ENCODE measurements around the gene PSMC3IP.
A peak's percentile ranks its signal among the peaks of the same experiment; 100 is the strongest.
"Not testable (repeated sequence)": the region's sequence is repeated elsewhere in the genome, so short reads cannot be mapped to it uniquely, and the experiment has no call there.

The PSMC3IP gene

GRCh38 chr17:42559075-42559474 is 18.5 kb downstream of the PSMC3IP start:
- DNase-seq, result peak; percentile 43

- DNase-seq, result not testable (repeated sequence)
Measured at GRCh38 chr17:42555961-42556617, 21.4 kb downstream of the PSMC3IP start.

- no peak for DNase-seq
Measured at GRCh38 chr17:42555122-42555622, 22.4 kb downstream of the PSMC3IP start.

- DNase-seq, result peak; percentile 82
Measured at GRCh38 chr17:42554250-42555121, 23.0 kb downstream of the PSMC3IP start.

GRCh38 chr17:42553866-42554249 is 23.7 kb downstream of the PSMC3IP start:
- DNase-seq, result peak; percentile 47

- DNase-seq, result no peak
Measured at GRCh38 chr17:42553161-42553818, 24.2 kb downstream of the PSMC3IP start.

DNA sequence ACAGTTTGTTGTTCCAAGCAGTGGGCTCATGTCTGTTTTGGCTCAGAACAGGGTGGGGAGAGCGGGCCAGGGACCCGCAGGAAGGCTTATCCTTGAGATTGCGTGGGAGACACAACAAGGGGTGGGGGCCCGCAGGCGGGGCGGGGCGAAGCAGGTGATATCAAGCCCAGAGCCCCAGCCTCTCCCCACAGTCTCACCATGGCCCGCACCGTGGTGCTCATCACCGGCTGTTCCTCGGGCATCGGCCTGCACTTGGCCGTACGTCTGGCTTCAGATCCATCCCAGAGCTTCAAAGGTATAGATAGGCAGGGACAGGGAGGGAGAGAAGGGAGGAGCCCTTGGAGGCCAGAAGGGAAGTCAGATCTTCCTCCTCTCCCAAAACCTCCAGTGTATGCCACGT is 24.8 kb downstream of the PSMC3IP start, which contains the start of gene HSD17B1:
HSD17B1 (plus strand) TSS at position 188 of the 400 bp plus-strand sequence; CDS start at position 199, 11 bp downstream.
- not testable (repeated sequence) for DNase-seq

- no peak for DNase-seq
Measured at GRCh38 chr17:42548993-42549755, 28.4 kb downstream of the PSMC3IP start.

DNA sequence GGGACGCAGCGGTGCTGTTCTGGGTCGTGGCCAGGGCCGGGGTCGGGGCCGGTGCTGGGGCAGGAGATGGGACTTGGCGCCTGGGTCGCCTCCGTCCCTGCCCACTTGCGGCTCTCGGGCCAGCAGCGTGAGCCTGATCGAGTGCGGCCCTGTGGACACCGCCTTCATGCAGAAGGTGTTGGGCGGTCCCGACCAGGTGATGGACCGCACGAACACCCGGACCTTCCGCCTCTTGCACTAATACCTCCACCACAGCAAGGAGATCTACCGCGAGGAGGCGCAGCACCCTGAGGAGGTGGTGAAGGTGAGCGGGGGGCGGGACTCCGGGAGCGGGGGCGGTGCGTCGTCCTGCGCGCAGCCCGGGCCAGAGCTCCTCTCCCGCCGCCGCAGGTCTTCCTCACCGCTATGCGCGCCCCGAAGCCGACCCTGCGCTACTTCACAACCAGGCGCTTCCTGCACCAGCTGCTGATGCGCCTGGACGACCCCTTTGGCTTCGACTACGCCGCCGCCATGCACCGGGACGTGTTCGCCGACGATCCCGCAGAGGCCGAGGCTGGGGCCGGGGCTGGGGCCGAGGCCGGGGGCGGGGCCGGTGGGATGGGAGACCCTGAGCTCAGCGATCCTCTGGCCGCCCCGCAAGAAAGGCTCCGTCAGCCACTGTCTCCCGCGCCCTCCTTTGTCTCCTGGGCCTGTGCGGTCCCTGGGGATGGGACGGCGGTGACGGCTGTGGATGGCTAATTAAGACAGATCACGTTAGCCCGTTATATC is 29.3 kb downstream of the PSMC3IP start:
- peak; percentile 90 for DNase-seq

DNA sequence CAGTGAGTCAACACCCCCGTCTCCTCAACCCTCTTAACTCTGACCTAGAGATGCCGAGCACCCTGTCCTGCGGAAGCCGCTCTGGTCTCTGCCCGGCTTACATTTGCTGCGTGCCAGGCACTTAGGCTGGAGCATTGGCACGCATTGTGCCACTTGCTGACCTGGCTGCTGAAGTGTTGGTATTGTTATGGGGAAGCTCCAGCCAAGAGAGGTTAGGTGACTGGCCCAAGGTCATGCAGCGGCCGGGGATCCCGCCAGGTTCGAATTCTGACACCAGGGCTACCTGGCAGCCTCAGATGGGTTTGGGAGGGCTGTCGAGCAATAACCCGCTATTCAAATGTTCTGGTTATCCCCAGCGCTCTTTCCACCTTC is 29.8 kb downstream of the PSMC3IP start:
- DNase-seq, result no peak

DNA sequence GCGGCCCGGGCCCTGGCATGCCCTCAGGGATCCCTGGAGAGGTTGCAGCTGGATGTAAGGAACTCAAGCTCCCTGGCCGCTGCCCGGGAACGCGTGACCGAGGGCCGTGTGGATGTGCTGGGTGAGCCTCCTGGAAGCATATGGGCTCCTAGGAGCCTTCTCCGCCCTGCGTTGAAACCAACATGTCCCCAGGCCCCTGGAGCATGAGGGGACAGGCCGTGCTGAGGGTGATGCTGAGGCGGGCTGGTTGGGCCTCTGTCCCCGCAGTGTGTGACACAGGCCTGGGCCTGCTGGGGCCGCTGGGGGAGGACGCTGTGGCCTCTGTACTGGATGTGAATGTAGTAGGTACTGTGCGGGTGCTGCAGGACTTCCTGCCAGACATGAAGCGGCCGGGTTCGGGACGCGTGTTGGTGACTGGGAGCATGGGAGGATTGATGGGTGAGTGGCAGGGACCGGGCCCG is 30.5 kb downstream of the PSMC3IP start:
- no peak for DNase-seq

GRCh38 chr17:42545755-42546505 is 31.6 kb downstream of the PSMC3IP start:
- not testable (repeated sequence) for DNase-seq

DNA sequence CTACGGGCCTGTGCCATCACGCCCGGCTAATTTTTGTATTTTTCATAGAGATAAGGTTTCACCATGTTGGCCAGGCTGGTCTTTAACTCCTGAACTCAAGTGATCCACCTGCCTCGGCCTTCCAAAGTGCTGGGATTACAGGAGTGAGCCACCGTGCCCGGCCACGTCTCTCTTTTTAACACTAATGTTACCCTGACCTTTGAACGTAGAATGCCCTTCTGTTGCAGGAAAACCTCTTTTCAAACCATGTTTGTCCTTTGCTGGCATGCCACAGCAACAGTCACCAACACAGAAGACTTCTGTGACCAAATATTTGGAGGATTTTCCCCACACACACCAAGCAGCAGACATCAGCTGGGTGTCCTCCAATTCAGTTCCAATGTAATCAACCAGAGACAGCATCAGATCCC is 32.6 kb downstream of the PSMC3IP start:
- DNase-seq, result no peak

DNA sequence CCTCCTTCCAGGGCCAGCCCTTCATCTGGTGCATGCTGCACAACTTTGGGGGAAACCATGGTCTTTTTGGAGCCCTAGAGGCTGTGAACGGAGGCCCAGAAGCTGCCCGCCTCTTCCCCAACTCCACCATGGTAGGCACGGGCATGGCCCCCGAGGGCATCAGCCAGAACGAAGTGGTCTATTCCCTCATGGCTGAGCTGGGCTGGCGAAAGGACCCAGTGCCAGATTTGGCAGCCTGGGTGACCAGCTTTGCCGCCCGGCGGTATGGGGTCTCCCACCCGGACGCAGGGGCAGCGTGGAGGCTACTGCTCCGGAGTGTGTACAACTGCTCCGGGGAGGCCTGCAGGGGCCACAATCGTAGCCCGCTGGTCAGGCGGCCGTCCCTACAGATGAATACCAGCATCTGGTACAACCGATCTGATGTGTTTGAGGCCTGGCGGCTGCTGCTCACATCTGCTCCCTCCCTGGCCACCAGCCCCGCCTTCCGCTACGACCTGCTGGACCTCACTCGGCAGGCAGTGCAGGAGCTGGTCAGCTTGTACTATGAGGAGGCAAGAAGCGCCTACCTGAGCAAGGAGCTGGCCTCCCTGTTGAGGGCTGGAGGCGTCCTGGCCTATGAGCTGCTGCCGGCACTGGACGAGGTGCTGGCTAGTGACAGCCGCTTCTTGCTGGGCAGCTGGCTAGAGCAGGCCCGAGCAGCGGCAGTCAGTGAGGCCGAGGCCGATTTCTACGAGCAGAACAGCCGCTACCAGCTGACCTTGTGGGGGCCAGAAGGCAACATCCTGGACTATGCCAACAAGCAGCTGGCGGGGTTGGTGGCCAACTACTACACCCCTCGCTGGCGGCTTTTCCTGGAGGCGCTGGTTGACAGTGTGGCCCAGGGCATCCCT is 34.1 kb downstream of the PSMC3IP start:
- no peak for DNase-seq

DNA sequence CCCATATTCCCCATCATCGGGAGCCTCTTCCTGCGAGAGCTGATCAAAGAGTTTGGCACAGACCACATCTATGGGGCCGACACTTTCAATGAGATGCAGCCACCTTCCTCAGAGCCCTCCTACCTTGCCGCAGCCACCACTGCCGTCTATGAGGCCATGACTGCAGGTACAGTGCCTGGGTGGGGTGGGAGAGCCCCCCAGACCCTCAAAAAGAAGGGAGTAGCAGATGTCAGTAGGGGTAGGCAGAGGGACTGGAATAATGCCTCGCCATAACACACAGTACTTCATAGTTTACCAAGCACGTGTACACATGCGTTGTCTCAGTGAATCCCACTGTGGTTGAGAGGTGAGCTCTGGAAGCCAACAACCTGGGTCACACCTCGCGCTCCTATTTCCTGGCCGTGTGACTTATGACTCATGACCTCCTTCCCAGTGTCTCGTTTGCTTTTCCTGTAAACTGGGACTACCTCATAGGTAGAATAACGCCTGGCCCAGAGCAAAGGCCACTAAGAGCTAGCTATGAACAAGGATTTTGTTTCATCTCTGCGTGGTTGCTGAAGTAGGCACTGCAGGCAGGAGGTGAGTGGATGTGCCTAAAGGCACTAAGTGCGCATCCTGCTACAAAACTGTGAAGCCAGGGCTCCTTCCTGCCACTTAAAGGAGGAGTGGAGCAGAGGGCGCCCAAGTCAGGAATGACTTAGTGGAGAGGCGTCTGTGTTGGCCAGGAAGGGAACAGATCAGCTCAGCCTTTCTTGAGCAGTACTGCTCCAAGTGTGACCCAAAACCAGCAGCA is 36.3 kb downstream of the PSMC3IP start:
- DNase-seq, result no peak

GRCh38 chr17:42540558-42540957 is 37.0 kb downstream of the PSMC3IP start:
- not testable (repeated sequence) for DNase-seq

DNA sequence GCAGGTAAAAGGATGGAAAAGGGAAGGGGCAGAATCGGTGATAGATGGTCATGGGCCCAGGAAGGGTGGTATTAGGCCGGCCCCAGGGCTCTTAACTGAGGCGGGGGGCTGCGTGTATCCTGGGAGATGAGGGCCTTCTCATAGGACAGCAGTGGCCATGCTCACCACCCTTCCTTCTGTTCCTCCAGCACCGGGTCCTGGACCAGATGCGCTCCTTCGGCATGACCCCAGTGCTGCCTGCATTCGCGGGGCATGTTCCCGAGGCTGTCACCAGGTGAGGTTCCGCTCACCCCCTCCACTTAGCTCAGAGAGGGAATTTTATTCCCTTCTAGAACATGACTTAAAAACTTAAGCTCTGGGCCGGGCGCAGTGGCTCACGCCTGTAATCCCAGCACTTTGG is 39.0 kb downstream of the PSMC3IP start:
- DNase-seq, result no peak

GRCh38 chr17:42537826-42538451 is 39.6 kb downstream of the PSMC3IP start:
- DNase-seq, result no peak

Data from RPMI8226 (cell line).